NCI-H2029 treated with DMSO at 0.1 percent for 48 hours (cell line): ENCODE data around the gene IL6R.
"Not testable (repeated sequence)": the region's sequence is repeated elsewhere in the genome, so short reads cannot be mapped to it uniquely, and the experiment has no call there.

Experiments used
- DNase-seq: peaks from one replicate; lab custom pipeline; 2025; lab: John Stamatoyannopoulos, UW

Gene IL6R

DNA sequence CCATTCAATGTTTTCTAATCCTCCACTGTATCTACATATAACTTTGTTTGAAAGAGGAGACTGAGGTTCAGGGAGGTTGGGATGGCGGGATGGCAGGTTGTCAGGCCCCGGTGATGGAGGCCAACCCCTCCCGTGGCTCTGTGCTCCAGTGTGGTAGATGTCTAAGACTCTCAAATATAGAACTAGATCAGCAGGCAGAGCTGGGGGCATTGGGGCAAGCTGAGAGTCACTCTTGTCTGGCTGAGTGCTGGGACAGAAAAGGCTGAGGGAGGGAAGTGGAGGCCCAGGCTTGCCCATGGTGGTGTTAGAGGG is 1.7 kb downstream of the IL6R start:
- DNase-seq: no peak

DNA sequence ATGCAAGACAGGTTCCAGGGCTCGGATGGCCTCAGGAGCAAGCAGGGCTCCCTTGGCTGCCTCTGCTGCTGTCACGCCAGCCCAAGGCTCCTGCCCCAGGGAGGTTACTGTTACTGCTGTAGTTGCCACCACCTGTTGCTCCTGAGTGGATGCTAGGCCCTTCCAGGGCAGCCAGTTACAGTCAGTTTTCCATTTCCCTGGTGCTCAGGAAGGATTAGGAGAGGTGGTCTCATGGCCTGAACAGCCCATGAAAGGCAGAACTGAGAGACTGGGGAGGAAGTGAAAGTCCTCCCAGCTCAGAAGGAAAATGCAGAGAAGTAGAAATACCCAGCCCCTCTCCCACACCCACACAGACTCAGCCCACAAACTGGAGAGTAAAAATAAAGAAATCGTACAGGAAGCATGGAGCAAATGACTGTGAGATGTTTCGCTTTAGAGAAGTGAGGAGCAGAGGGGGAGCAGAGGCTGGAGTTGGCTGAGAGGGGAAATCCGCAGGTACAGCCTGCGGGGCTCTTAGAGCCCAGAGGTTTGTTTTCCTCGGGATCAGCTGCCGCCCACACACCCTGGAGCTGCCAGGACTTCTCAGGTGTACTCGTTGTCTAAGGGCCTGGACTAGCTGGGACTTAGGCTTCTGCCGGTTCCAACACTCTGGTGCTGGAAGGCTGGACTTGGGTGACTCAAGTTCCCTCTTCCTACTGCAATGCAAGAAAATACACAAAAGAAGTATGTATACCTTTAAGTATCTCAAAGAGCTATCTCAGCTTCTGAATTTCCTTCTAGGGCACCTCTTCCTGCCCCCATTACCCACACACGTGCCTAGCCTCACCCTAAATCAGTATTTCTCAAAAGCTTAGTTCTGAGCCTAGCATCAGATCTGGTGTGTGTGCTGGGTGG is 2.3 kb downstream of the IL6R start:
- DNase-seq: no peak

DNA sequence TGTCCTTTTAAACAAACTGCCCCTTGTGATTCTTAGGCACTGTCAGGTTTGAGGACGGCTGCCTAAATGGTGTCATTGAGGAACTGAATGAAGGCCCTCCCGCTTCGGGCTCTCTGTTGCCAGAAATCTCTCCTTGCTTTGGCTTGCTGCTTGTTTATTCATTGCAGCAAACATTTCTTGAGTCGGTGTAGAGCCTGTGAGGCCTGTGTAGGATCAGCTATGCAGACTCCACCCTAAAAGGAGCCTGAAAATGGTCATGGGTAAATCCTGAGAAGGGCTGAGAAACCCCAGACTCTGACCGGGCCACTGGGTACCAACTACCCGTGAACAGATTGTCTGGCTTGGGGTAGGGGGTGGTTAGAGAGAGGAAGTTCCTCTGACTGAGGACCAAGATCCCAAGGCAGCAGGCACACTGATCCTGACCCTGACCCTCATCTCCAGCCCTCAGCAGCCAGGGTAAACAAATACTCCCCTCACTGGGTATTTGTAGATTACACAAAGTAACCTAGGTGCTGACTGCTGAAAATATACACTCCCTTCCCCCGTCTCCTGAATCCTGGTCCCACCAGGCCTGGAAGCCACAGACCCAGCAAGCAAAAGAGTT is 3.1 kb downstream of the IL6R start:
- DNase-seq: no peak

DNA sequence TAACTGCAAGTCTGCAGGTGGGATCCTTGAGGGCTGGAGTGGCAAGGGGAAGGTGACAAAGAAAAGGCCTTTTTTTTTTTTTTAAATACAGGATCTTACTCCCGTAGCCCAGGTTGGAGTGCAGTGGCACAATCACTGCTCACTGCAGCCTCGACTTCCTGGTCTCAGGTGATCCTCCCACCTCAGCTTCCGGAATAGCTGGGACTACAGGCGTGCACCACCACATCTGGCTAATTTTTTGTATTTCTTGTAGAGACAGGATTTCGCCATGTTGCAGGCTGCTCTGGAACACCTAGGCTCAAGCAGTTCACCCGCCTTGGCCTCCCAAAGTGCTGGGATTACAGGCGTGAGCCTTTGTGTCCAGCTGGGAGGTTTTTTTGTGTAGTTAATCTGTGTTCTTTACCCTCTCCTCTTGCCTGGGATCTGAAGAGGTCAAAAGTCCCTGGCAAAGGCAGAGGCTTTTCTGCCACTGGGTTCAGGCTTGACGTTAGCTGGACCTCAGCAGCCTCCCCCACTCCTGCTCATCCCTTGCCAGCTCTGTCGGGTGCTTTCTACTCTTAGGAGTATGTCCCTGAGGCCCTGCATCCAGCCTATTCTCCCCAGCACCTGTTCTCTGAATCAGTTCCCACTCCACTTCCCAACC is 5.2 kb downstream of the IL6R start:
- DNase-seq: no peak

DNA sequence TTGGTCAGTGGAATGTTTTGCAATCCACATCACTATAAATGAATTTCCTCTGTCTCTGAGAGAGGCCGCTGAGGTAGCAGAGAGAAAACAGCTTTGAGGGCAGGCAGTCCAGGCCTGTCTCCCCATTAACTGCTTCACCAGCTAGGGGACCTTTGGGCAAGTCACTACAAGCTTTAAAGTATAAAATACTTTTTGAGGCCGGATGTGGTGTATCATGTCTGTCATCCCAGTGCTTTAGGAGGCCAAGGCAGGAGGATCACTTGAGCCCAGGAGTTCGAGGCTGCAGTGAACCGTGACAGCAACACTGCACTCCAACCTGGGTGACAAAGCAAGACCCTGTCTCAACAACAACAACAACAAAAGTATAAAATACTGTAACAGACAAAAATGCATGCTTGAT is 6.4 kb downstream of the IL6R start:
- DNase-seq: no peak

DNA sequence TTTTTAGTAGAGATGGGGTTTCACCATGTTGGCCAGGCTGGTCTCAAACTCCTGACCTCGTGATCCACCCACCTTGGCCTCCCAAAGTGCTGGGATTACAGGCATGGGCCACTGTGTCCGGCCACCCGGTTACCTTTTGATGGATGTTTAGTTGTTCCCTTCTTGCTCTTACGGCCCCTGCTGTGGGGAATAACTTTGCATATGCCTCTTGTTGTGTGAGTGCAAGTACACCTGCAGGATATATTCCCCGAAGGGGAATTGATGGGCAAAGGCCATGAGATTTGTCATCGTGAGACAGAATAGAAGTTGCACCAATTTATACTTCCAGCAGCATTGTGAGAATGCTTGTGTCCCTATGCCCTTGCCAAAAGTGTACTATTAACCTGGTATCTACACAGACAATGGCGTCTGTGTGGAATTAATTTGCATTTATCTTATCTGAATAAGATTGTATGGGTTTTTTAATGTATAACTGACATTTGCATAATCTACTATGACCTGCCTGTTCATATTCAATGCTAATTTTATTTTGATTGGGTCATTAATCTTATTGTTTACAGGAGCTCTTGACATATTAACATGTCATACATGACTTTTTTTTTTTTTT is 8.1 kb downstream of the IL6R start:
- no peak for DNase-seq

DNA sequence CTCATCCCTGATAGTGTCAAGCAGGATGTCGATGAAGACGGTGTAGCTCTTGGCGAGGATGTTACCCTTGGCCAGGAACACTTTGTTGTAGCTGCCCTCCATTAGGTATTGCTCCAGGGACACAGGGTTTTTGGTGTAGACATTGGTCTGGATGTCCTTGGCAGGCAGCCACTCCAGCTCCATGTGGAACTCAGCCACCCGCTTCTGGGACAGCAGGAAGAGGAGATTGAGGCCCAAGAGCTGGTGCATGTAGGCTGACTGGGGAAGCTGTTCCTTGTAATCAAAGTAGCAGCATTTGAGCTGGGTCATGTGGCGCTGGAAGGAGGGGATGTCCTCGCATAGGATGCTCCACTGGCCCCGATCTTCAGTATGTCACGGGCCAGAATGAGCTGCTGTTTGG is 9.5 kb downstream of the IL6R start:
- DNase-seq: no peak

DNA sequence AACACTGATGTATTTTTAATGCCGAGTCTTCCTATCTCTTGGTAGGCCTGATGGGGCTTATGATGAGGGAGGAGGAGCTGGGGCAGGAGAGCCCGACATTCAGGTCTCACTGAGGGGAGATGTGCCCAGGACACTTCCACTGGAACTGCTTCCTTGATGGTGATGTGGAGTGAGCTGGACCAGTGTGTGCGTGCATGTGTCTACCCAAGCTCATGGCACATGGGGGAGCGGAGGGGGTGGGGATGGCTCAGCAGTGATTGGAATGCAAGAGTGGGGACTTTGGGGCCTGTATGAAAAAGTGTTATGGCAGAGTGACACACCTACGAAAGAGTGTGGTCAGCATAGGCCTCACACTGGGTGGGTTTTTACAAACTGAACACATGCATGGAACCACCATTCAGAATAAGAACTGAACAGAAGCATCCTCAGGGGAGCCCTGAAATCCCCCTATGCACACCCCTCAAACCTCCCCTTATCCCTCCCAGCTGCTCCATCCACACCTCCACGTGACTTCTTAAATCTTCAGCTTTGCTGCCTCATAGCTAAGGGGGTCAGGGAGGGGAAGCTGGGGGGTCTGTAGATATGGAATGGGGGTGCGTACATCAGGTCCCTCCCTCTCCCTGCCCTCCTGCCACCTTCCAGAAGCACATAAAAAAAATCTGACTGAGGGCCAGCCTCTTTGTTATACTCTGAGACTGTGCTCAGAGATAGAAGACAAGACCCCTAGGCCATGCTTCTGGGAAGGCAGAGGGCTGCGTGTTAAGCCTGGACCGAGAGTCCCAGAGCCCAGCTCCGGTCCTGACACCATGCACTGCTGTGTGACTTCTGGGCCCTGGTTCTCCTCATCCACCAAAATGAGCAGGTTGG is 11.6 kb downstream of the IL6R start:
- DNase-seq: no peak

DNA sequence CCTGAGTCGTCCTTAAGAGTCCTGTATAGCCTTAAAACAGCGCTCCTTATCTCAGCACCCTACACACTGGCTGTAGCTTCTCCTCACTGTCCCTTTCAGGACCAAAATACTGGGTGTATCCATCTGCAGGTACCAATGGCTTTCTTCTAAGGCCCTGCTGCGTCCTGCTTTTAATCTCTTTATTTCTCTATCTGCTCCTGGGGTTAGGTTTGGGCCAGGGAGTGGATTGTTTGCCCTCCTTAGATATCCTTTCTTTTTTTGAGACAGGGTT is 12.1 kb downstream of the IL6R start:
- DNase-seq: no peak

DNA sequence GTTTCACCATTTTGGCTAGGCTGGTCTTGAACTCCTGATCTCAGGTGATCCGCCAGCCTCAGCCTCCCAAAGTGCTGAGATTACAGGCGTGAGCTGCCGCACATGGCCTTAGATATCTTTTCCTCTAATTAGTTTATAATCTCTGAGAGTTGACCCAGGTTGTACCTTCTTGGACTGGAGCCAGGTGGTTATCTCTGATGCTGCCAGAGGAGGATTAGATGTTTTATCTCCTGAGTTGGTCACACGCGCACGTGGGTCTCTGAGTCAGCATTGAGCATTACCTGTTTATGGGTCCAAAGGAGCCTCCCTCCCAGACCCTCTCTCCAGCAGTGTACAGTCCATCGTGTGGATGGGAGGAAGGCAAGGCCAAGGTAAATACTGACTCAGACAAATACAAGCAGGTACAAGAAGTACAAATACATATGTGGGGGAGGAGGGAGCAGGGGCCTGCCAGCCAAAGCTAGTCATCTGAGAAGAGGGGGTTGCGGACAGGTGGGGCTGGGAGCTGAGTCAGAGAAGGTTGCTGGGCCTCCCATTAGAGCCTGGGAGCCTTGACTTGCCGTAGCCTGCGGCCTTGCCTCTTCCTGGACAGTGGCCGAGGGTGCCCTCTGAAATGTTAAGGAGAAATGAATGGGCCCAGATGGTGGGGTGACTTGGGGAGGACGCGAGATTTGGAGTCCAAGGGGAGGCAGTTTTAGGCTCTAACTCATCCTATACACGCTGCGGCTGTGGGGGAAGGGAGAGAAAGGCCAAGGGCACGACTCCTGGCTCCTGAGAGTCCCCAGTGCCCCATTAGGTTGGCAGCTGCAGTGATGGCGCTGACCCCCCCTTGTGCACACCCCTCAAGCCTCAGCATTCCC is 13.1 kb downstream of the IL6R start:
- DNase-seq: peak; percentile 89

DNA sequence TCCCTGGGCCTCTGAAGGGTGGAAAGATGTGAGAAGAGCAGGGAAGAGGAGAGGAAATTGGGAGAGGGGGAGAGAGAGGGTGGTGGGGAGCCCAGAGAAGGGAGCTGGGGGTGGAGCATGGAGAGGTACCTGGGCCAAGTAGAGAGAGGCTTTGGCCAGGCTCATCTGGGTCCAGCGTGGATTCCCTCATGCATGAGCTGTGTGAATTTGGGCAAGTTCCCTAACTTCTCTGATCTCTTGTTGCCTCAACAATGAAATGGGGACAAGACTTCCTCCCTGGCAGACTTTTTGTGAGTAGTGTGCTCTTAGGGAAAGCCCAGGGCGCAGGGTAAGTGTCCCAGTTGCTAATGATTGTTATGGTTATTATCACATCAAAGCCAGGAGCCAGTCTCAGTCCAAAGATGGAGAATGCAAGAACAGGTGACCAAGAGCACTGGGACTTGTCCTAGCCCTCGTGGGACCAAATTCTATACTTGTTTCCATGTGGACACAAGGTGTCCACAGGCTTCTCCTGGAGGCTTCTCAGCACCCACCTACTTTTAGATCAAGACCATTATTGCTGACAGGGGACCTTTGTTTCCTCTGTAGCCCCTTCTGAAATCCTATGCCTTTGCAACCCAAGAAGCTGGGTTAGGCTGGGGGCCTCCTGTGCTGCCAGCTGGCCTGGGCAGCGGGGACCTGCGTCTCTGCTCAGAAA is 13.9 kb downstream of the IL6R start:
- no peak for DNase-seq

DNA sequence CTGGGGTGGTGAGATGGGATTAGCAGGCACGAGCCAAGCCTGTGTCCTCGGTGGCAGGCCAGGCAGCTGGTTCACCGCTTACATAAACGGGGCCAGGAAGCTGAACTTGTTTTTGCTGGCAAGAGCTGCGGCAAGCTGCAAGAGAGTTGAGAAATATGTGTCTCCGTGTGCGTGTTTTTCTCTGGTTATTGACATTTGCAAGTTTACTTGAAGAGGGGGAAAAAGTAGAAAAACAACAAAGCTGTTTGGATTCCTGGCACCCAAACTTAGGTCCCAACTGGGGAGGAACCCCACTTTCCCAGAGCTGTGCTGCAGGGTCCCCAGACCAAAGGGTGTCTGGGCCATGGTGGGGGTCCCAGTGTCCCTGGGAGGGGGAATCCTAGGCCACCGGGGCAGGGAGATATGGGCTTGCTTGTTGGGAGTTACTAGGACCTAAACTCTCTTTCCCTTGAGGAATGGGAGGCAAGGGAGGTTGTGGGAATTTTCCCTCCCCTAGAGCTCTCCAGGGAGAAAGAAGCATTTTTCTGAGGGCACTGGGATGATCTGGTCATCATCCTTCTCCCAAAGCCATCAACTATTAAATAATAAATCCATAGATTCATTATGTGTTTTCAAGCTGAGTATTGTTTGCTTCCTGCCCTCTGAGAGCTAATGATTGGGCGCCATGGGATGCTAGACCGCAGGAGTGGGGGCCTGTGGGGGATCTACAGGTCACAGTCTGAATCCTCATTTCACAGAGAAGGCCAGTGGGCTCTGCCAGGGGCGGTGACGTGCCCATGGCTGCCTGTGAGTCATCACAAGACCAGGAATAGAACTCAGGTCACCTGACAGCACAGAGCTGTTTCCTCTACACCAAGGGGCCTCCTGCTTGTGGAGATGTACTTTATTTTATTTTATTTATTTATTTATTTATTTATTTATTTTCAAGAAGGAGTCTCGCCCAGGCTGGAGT is 14.8 kb downstream of the IL6R start:
- DNase-seq: no peak

DNA sequence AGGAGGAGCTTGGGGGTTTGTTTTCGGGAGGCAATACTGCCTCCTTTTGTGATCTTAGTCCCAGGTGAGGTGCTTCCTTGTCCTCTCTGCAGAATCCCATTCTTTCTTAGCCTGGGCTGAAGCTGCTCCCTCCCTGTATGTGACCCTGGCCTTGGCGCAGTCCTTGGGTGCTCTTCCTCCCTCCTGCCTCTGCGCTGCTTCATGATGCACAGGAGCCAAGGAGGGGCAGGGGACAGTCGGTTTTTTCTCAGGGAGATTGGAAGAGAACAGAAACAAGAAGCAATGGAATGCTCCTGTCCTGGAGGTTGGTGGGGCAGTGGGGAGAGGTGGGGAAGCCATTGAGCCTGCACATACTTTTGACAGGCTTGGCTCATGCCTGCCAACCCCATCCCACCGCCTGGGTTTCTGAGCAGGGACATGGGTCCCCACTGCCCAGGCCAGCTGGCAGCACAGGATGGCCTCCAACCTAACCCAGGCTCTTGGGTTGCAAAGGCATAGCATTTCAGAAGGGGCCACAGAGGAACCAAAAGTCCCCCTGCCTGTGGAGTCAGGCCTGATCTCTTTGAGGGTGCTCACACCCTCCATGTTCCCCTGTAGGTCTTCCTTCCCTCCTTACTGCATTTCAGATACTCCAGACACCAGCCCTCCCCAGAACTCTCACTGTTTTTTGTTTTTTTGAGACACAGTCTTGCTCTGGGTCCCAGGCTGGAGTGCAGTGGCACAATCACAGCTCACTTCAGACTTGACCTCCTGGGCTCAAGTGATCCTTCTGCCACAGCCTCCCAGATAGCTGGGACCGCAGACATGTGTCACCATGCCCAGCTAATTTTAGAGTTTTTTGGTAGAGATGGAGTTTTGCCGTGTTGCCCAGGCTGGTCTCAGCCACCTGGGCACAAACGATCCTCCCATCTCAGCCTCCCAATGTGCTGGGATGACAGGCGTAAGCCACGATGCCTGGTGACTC is 16.1 kb downstream of the IL6R start:
- DNase-seq: no peak

DNA sequence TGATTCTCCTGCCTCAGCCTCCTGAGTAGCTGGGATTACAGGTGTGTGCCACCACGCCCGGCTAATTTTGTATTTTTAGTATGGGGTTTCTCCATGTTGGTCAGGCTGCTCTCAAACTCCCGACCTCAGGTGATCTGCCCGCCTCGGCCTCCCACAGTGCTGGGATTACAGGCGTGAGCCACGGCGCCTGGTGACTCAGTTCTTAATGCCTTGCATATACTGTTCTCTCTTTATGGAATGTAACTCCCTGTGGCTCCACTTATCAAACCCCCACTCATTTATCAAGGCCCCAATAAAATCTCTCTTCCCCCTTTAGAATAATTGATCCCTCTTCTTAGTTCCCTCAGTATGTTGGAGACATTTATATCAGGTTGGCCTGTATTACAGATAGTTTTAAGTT is 16.9 kb downstream of the IL6R start:
- not testable (repeated sequence) for DNase-seq

DNA sequence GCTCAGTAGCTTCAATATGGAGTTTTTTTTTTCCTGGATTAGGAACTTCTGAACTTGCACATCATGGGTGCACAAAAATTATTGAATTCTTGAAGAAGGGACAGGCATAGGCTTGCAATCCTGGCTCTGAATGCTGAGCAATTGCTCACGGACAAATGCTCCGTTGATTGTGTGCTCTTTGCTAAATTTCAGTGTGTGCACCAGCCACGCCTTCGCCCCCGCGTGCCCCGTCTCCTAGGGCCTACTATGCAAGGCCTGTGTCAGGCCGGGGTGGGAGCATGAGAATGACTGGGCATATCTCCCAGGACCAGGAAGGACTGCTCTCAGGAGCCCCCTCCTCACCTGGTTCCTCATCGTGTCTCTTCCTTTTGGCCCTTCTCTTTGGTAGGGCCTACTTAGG is 17.4 kb downstream of the IL6R start:
- DNase-seq: no peak

DNA sequence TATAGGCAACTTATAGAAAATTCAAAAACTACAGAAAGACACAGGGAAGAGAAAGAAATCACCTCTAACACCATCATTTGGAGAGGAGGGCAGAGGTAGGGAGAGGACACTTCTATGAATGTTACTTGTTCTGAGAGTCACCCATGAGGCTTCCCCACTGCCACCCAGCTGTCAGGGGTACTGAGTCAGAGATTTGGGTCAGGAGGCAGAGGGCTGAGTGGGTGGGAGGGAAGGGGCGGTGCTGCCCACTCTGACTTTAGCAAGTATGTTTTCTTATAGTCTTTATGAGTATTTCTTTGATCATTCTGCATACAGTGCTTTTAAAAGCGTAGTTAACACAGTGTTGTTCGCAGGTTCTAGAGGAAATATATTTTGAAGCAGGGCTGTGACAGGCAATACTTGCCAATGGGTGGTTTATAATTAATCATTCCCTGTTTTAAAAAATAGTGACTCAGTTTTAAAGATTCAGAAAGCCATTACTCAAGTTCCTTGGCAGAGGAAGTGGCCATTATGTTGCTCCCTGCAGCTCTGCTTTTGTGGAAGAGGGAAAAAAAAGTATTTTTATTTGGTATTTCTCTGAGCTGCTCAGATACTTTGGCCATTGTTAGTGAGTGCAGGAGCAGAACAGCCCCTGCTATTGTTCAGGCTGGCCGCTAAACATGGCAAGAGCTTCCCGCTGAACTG is 18.3 kb downstream of the IL6R start:
- DNase-seq: no peak

DNA sequence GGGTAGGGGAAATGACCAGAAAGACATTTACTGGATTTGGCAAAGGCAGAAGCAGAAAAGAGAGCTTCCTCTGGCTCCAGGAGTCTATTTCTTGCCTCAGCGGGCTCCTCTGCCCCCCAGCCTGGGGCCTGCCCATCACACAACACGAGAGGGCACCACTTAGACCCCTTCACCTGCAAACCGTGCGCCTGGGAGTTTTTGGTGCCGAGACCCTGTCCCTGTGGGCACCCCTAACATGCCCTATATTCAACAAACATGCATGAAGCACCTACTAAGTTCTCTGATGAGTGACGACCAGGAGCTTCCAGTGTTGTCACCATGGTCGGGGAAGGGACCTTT is 18.8 kb downstream of the IL6R start:
- no peak for DNase-seq

DNA sequence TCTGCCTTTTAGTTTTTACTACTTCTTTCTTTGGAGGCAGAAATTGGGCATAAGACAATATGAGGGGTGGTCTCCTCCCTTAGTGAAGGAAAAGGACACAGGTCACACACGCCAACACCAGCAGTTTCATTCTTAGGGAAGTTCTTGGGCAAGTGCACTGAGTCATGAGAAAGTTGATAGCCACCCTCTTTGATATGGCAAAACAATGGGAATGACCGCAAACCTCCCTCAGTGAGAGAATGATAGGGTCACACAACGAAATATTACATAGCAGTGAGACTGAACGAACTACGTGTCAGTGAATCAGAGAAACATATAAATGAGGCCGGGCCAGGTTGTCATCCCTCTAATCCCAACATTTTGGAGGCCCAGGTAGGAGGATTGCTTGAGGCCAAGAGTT is 20.0 kb downstream of the IL6R start:
- no peak for DNase-seq
